GM21526 (cell line): ENCODE data around the gene BACH2.

Experiments used
- ATAC-seq: cut with Tn5 transposase; IDR thresholded peaks from one replicate; pipeline ENCODE4 v1.9.1; 2021; ENCODE audit warnings: moderate library complexity; ENCODE audit not compliant: unreplicated experiment, low FRiP score

The BACH2 gene

DNA sequence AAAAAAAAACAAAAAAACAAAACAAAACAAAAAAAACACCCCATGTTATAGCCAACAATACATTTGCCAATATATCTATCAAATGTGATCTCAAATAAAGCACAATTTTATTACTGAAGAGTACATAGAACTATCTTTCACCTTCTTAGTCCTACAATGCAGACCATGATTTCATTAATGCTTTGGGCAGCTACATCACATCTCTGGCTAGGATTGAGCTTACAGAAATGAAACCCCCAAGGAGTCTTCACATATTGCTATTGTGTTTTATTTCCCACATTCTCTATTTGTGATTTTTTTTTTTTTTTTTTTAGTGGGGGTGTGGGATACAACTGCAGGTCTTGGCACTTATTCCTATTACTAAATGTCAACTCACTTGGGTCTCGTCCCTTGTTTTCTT is 189.3 kb downstream of the BACH2 start:
- no peak for ATAC-seq

DNA sequence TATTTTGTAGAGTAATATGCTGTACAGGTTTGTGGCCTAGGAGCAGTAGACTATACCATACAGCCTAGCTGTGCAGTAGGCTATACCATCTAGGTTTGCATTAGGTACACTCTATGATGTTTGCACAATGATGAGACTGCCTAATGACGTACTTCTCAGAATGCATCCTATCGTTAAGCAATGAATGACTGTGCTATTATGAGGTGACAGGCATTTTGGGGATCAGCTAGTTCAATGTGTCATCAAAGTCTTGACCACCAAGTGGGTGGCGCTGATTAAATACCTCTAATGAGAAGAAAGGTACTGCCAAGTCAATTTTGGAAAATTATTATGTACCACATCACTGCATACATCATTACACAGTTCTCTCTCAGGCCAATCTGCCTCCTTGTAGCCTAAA is 190.2 kb downstream of the BACH2 start:
- ATAC-seq: no peak

DNA sequence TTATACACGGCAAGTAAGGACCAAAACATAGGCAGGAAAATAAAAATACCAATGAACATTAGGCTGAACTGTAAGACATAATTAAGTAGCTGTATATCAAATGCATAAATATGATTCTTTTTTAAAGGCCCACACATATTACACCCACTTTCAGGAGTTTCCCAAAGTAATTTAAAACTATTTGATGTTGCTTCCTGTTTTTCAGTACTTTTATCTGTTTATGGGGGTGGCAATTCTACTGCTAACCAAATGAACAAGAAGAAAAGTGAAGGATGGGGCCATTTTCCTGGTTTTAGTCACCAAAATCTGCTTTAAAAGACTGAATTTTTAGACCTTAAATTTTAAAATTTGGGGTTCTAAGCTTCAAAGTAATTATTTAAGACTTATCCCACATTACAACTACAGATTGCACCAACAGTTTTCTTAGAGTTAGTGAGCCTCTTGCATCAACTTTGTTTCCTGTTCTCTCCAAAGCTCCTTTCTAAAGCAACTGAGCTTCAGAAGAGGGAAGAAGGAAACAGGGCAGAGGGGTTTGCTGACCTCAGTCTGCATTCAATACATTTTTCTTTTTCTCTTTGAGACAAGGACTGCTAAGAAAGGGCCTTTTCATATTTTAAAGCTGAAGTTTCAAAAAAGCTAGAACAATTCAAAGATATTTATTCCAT is 191.0 kb downstream of the BACH2 start:
- ATAC-seq: no peak

GRCh38 chr6:90103056-90103800 is 193.4 kb downstream of the BACH2 start:
- ATAC-seq: peak; percentile 70

DNA sequence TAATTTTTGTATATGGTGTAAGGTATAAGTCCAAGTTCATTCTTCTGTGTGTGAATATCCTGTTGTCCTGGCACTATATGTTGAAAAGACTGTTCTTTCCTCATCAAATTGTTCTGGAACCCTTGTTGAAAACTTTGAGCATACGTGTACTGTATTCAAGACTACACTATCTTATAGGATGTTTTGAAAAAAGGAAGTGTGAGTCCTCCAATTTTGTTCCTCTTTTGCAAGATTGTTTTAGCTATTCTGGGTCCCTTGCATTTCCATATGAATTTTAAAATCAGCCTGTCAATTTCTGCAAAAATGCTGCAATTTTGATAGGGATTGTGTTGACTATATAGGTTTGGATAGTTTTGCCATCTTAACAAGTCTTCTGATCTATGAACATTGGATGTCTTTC is 195.2 kb downstream of the BACH2 start:
- no peak for ATAC-seq

GRCh38 chr6:90100059-90100665 is 196.5 kb downstream of the BACH2 start:
- no peak for ATAC-seq

DNA sequence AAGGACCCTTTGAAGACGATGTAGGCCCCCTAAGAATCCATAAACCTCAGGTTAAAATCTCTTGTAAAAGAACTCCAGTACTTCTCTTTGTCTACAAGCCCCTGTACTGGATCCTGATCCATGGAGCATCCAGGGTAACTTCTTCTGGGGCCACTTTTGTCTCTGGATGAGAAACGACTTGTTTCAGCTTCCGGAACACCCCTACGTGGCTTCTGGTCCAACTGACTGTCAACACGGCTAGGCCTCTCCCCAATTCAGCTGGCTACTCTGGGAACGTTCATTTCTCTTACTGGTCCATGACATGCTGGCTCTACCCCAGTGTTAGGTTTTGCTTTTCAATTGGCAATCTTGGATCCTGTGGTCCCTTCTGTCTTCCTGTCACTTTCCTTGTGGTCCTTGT is 198.0 kb downstream of the BACH2 start:
- ATAC-seq: no peak

DNA sequence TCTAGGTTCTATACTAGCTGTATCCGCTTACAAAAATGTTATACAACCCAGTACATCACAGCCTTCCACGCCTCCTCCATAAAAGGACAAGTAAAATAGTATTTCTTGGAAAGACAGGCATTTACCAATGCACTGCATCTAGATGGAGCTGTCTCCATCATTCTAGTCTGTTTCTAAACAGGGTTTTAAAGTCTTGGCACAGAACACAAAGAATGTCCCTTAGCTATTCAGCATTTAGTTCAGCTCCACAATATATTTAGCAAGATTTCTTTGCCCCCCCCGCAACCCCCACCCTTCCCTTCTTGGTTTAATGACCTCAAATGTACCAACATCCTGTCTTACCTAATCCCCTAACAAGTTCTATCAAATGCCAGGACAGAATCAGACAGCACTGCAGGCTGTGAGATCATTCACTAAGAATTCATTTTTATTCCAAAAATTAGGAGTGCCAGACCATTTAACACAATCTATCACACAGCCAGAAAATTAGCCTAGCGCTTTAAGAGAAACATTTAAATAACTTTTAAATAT is 198.6 kb downstream of the BACH2 start:
- ATAC-seq: no peak

DNA sequence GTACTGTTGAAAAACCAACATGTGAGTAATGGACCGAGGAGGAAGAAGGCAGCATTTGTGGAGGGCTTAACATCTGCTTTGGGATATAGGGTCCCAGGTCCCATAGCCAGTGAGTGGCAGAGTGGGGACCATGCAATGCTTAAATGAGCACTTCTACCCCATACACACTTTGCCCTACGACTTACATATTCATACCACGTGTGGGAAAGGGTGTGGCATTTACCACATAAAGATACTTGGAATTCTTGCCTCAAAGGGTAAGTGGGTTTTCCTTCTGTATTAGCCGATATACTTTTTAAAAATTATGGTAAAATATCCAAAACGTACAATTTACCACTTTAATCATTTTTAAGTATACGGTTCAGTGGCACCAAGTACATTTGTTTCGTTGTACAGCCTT is 199.3 kb downstream of the BACH2 start:
- no peak for ATAC-seq

GRCh38 chr6:90096818-90097217 is 199.8 kb downstream of the BACH2 start:
- ATAC-seq: no peak

GRCh38 chr6:90095788-90096187 is 200.9 kb downstream of the BACH2 start:
- no peak for ATAC-seq

DNA sequence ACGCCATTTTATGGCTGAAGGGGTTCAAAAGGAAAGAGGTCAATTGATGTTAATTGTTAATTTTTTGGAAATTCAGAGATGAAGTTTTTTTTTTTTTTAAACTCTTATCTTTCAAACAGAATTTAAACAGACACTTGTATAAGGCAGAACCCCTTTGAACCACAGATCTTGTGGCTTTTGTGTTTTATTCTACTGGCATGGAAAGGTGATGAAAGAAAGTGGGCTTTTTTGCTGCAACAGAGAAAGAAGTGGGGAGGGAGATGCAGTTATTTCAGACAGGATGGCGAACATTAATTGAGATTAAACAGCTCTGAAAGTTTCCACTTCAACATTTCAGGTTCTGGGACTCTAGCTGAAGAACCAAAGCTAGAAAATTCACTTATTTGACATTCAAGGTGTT is 201.5 kb downstream of the BACH2 start:
- ATAC-seq: no peak

DNA sequence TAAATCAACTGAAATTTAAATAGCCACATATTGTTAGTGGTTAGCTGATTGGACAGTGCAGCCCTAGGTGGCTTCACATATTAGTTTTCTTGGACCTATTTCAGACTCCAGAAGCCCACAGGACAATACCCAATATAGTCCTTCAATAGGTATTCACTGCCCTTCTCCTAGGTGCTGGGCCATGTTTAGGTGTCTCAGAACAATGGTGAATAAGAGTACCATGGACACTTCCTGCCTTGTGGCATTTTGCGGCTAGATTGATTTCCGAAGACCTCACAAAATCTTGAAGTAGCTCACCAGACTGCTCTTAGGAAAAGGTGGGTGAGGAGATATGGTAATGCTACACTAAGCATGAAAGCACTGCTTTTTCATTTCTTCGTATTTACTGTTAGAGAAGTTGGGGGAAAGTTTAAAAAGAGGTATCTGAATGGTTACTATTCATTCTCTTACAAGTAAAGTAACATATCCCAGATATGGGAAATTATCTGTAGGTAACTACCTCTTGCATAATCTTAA is 203.0 kb downstream of the BACH2 start:
- no peak for ATAC-seq

DNA sequence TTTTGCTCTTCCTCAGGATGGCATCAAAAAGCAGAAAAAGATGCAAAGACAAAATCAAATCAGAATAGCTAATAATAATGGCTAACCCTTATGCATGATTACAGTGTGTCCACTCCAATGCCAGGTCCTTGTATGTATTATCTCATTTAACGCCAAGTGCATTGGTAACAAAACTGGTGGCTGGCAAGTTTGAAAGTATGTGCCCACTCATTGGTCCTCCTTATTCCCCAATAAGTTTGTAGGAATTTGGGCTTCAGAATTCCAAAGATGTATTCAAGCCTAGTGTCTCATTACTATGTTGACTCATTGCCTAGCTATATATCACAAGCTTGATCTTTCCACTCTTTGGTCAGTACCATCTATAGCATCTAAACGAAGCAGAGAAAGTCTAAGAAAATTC is 205.8 kb downstream of the BACH2 start:
- no peak for ATAC-seq

DNA sequence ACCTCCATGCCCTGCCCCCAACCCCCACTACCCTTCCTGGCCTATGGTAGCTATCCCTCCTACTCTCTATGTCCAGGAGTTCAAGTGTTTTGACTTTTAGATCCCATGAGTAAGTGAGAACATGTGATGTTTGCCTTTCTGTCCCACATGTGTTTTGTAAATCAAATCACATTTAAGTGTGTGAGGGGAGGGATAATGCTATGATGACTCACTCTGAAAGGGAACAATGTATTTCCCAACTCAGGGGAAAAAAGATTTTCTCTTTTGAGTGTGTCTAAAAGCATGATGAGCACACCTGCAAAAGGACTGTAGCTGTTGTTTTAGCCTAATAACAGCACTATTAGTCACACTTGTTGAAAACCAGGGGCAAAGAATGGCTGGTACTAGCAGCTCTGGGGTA is 208.6 kb downstream of the BACH2 start:
- ATAC-seq: no peak

GRCh38 chr6:90087106-90087833 is 209.4 kb downstream of the BACH2 start:
- no peak for ATAC-seq

- ATAC-seq: no peak
Measured at GRCh38 chr6:90086517-90086916, 210.1 kb downstream of the BACH2 start.

DNA sequence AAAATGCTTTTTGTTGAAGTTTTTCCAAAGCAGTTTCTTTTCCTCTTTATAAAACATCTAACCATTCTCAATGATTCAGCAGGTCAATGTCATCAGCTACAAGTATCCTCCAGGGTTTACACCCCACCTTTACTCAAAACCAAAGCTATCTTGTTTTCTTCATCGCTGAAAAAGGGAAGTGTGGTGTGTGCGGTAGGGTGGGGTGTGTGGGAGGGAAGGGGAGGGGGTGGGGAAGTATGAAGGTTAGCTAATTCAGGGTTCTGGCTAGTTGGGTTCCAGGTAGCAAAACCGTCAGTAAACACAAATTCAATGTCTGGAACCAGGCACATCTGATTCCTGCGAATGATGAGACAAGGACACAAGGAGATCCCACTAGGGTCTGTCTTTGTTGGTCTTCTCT is 212.8 kb downstream of the BACH2 start:
- no peak for ATAC-seq

DNA sequence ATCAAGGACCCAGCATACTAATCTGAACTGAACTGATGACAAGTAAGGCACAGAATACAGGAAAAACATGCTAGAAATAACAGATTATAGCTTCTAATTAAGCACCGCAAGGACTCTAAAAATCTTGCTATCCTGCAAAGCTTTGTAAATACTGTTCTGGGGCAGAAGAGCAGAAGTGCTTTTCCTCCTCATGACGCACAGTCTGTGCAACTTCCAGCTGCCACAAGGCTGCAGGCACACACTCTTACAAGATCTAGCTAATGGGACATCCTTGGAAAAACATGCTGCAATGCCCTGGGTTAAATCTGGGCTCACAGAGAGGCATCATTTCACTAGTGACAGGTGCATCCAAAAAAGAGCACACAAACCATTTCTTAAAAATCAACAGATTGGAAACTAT is 213.8 kb downstream of the BACH2 start:
- ATAC-seq: no peak

- peak; percentile 66 for ATAC-seq
Measured at GRCh38 chr6:90080876-90081481, 215.7 kb downstream of the BACH2 start.
